ENCODE data around the gene POLR2A. TPM values are rescaled to one million over a fixed set of nuclear protein-coding genes. Genes with fewer than 3 reads are reported as not detected.

POLR2A gene
- polyA plus RNA-seq, 1 donor from 2014 or later: 9.1 TPM

GRCh38 chr17:7499161-7499560 is 15.0 kb downstream of the POLR2A start:
- no peak overlapping the region for H3K4me2 ChIP-seq (ENCODE audit: low read length)
- H3K79me2 ChIP-seq (replicated peaks; ENCODE audit: insufficient read depth, low read length): peaks cover 18% of the 10 kb centered on the region
- no peak overlapping the region for H3K9ac ChIP-seq (ENCODE audit: low read length)
- no peak overlapping the region for H2AFZ ChIP-seq (ENCODE audit: low read depth, low read length)
- H3K27me3 ChIP-seq (ENCODE audit: insufficient read depth, low read depth, low read length): no peaks in the 10 kb centered on the region
- no peak overlapping the region for H3K27ac ChIP-seq (ENCODE audit: low read length)
- peaks cover 4% of the 10 kb centered on the region for H4K20me1 ChIP-seq (ENCODE audit: insufficient read depth)
- TF ChIP-seq REST (IDR thresholded peaks at IDR 0.05; ENCODE audit: borderline replicate concordance) (no peak), CTCF (IDR thresholded peaks at IDR 0.05; ENCODE audit: poor library complexity, severe bottlenecking) (no peak), SMC3 (conservative IDR thresholded peaks at IDR 0.05; ENCODE audit: poor library complexity) (no peak), MXI1 (conservative IDR thresholded peaks at IDR 0.05; ENCODE audit: poor library complexity, severe bottlenecking) (no peak), TAF1 (IDR thresholded peaks at IDR 0.05; ENCODE audit: low read depth) (no peak), EZH2 (IDR thresholded peaks at IDR 0.05; ENCODE audit: borderline replicate concordance, insufficient read depth, low read length, poor library complexity, severe bottlenecking) (no peak), RAD21 (conservative IDR thresholded peaks at IDR 0.05) (no peak), EP300 (conservative IDR thresholded peaks at IDR 0.05; ENCODE audit: poor library complexity, severe bottlenecking) (no peak), POLR2AphosphoS5 (IDR thresholded peaks at IDR 0.05) (no peak)
- H3F3A ChIP-seq (ENCODE audit: insufficient read depth, low read length, poor library complexity, severe bottlenecking): no peaks in the 10 kb centered on the region
- no peaks in the 10 kb centered on the region for H3K9me3 ChIP-seq (ENCODE audit: low read length)
- H3K36me3 ChIP-seq (ENCODE audit: insufficient read depth, low read length): no peaks in the 10 kb centered on the region
- no peak overlapping the region for H3K4me3 ChIP-seq (ENCODE audit: low read length)
- H3K9me2 ChIP-seq (ENCODE audit: insufficient read depth, low read length): no peaks in the 10 kb centered on the region

GRCh38 chr17:7501729-7502128 is 17.6 kb downstream of the POLR2A start:
- H3F3A ChIP-seq (ENCODE audit: insufficient read depth, low read length, poor library complexity, severe bottlenecking): no peaks in the 10 kb centered on the region
- H3K27ac ChIP-seq (ENCODE audit: low read length): no peak overlapping the region
- H3K27me3 ChIP-seq (ENCODE audit: insufficient read depth, low read depth, low read length): no peaks in the 10 kb centered on the region
- TF ChIP-seq EP300 (conservative IDR thresholded peaks at IDR 0.05; ENCODE audit: poor library complexity, severe bottlenecking): no peak
- no peak for TF ChIP-seq RAD21 (conservative IDR thresholded peaks at IDR 0.05)
- TF ChIP-seq SMC3 (conservative IDR thresholded peaks at IDR 0.05; ENCODE audit: poor library complexity): no peak
- no peak for TF ChIP-seq REST (IDR thresholded peaks at IDR 0.05; ENCODE audit: borderline replicate concordance)
- TF ChIP-seq MXI1 (conservative IDR thresholded peaks at IDR 0.05; ENCODE audit: poor library complexity, severe bottlenecking): no peak
- no peak for TF ChIP-seq TAF1 (IDR thresholded peaks at IDR 0.05; ENCODE audit: low read depth)
- TF ChIP-seq CTCF (IDR thresholded peaks at IDR 0.05; ENCODE audit: poor library complexity, severe bottlenecking): no peak
- TF ChIP-seq EZH2 (IDR thresholded peaks at IDR 0.05; ENCODE audit: borderline replicate concordance, insufficient read depth, low read length, poor library complexity, severe bottlenecking): no peak
- no peak for TF ChIP-seq POLR2AphosphoS5 (IDR thresholded peaks at IDR 0.05)
- H3K79me2 ChIP-seq (replicated peaks; ENCODE audit: insufficient read depth, low read length): no peaks in the 10 kb centered on the region
- no peak overlapping the region for H3K4me3 ChIP-seq (ENCODE audit: low read length)
- no peak overlapping the region for H2AFZ ChIP-seq (ENCODE audit: low read depth, low read length)
- H3K36me3 ChIP-seq (ENCODE audit: insufficient read depth, low read length): no peaks in the 10 kb centered on the region
- H4K20me1 ChIP-seq (ENCODE audit: insufficient read depth): no peaks in the 10 kb centered on the region
- no peak overlapping the region for H3K4me2 ChIP-seq (ENCODE audit: low read length)
- H3K9me2 ChIP-seq (ENCODE audit: insufficient read depth, low read length): no peaks in the 10 kb centered on the region
- H3K9ac ChIP-seq (ENCODE audit: low read length): no peak overlapping the region
- H3K9me3 ChIP-seq (ENCODE audit: low read length): no peaks in the 10 kb centered on the region

Data from neural cell (in vitro differentiated cells).